HG03565 (cell line): ENCODE results near the gene SLX4.

Experiments
- ATAC-seq: cut with Tn5 transposase; IDR thresholded peaks from one replicate; pipeline ENCODE4 v1.9.1; 2021; ENCODE audit warnings: mild to moderate bottlenecking, moderate library complexity; ENCODE audit not compliant: unreplicated experiment

Gene SLX4

DNA sequence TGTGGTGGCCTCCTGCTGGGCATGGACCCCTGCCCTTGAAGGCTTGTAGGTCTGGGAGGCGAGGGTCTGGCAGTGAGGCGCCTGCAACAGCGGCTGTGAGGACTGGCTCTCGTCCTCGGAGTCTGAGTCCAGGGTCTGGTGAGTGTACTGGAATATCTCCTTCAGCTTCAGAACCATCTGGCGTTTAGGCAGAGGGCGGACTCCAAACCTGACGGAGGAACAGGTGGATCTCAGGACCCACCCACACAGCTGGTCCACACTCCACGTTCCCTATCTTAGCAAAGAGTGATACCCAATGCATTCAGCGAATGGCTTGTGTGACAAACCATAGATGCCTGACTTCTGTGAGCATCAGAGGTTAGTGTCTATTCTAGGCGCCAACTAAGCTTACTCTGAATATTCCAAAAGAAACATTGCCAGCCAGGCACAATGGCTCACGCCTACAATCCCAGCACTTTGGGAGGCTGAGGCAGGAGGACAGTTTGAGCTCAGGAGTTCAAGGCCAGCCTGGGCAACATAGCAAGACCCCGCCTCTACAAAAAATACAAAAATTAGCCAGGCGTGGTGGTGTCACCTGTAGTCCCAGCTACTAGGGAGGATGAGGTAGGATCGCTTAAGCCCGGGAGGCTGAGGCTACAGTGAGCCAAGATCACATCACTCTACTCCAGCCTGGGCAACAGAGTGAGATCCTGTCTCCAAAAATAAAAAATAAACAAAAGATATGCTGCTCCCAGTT, 27.9 kb downstream of the SLX4 start:
- no peak for ATAC-seq

DNA sequence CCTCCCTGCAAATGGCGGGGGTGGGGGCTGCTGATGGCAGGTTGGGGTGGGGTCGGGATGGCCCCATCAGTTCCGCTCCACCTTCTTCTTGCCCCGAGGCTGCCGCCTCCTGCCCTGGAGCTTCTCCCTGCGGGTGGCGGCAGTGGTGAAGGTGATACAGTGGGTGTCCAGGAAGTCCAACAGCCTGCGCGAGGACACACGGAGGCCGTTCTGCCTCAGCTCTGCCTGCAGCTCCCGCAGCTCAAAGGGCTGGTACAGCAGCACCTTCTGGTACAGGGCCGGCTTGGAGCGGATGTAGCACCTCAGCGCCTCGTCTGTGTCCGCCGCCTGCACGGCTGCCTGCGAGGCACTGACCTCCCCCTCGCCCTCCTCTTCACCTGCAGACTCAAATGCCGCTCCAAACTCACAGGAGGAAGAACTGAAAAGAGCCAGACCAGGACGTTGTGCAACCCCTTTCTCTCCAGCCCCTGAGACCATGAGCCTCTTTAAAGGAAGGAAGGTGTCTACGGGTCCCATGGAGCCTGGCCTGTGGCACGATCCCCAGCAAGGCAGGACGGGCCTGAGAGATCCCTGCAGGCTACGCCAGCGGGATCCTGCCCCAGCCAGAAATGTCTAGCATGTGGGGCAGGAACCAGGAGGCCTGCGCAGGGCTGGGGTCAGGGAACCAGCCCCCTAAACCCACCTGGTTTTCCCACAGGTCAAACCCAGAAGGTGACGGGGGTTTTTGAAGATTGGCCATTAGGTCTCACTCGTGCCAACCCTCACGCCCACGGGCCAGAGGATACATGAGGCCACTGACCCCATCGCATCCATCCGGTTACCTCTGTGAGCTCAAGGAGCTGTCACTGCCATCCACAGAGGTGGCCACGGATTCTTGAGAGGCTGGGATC, 28.9 kb downstream of the SLX4 start:
- ATAC-seq: no peak

DNA sequence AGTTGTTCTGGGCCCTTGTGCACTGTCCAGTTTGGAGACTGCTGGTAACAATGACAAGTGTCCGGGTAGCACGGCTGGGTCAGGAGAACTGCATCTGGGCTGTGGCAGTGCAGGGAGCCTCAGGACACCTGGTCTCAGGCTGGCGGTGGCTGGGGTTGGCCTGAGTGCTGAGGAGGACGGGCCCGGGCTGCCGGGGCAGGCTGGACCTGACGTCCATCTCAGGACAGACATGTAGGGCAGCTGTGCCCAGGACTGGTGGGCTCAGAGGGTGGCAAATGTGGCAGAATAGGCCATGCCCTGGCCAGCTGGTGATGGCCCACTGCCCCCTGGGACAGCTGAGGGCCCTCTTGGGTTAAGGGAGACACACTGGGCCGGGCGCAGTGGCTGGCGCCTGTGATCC, 30.0 kb downstream of the SLX4 start:
- no peak for ATAC-seq

DNA sequence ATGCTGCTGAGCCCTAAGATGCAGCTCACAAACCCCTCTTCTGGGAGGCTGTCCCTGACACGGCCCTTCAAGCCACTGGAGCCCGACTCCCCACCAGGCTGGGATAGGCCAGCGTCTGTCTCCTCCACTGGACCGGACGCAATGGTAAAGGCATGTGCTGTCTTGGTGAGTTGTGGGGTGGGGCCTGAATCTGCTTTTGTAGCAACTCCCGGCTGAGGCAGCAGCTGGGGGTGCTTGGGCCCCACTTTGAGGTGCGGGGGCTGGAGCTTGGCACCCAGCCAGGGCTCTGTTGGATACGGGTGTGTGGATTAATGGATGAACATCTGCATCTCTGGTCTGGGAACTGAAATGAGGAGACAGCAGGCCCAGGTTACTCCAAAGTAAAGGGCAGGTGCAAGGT, 30.7 kb downstream of the SLX4 start:
- no peak for ATAC-seq

DNA sequence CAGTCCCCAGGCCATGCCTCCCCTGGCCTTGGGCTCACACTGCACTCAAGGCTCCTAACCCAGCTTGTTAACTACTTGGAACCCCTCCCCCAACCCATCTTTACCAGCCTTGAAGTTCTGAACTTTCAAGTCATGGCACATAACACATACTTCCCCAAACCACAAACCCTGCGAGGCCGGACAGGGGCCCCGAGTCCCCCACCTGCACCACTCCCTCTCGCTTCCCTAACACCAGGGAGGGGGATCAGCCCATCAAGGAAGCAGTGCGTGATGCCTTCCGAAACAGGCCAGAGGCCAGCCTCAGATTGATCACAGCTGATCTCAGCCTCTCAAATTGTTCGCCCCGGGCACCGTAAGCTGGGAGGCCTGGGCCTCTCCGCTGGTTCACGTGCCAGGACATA, 31.2 kb downstream of the SLX4 start:
- no peak for ATAC-seq

DNA sequence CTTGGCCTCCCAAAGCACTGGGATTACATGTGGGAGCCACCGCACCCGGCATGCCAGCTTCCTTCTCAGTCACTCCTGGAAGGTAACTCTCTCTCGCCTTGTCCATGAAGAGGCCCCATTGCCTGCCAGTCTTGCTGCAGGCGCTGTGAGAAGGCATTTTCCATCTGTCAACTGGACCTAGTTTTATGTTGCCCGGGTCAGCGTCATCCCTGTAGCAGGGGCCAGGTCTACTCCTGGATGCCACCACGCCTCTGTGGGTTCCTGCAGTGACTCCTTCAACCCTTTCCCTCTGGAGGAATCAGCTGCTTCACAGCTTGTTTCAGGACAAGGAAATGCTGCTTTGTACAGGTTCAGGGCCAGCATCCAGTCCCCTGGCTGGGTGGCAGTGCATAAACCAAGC, 31.6 kb downstream of the SLX4 start:
- no peak for ATAC-seq

DNA sequence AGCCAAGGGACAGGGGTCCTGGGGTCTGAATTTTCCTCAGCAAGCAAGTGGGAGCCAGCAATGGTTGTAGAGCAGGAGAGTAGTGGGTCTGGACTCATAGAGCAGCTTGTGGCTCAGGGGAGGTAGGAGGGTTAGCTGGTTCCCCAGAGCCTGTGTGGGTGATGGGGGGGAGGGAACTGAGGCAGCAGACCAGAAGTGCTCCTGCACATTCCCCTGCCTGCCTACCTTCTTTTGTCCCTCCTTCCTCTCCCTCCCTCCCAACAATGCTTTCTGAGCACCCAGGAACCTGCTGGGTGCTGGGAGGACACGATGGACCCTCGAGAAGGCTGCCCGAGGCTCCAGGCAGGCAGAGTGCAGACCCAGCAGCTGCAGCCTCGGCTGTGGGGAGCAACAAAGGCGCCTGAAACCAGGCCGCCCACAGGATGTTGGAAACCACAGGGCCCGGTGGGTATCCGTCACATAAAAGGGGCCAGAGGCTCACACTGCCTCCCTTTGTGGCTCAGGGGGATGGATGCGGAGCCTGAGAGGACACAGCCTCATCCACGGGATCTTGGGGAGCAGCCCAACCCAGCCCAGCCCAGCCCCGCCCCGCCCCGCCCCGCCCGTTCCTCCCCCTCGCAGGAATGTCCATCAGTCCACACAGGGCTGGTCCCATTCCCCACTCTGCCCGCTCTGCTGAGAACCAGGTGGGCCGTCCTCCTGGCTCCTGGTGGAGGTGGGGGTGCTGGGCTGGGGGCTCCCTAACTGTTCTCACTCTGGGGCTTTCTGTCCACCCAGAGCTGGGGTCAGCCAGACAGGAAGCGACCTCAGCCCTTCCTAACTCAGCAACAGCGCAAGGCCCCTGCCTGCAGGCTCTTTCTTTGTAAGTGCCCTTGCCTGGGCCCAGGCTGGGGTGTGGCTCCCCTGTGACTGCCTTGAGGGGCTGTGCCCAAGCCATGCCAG, 32.5 kb downstream of the SLX4 start:
- ATAC-seq: peak; percentile 49

DNA sequence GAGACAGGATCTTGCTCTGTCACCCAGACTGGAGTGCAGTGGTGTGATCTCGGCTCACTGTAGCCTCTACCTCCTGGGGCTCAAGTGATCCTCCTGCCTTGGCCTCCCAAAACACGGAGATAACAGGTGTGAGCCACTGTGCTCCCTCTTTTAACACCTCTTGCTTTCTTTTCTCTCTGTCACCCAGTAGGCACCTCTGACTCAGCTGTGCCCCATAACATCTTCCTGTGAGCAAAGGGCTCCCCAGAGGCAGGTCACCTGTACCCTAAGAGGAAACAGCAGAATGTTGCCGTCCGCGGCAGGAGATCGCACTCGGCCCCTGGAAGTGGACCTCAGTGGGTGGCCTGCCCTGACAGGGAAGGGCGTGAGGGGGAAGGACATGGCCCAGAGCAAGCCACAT, 33.3 kb downstream of the SLX4 start:
- ATAC-seq: no peak

DNA sequence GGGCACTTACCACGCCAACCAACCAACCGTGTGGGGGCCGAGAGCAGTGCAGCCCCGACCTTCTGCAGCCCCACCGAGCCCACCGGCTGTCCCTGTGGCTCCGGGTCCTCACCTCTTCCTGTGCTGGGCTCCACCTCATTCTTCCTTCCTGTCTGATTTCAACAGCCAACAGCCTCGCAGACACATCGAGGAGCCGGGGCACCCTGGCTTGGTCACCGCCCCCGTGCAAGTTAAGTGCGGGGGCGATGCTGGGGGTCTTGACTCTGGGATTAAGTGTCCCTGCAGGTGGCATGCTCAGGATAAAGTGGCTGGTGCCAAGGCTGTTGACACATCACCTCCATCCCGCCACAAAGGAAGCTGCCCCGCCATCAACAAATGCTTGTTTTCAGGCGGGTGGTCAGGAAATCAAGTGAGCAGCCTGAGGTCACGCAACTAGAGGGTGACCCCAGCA, 34.1 kb downstream of the SLX4 start, which contains the start of gene NLRC3:
Gene NLRC3 (minus strand): TSS at position 102 of the 451 bp plus-strand sequence. CDS start 12,367 bp downstream, outside the sequence.
- no peak for ATAC-seq

DNA sequence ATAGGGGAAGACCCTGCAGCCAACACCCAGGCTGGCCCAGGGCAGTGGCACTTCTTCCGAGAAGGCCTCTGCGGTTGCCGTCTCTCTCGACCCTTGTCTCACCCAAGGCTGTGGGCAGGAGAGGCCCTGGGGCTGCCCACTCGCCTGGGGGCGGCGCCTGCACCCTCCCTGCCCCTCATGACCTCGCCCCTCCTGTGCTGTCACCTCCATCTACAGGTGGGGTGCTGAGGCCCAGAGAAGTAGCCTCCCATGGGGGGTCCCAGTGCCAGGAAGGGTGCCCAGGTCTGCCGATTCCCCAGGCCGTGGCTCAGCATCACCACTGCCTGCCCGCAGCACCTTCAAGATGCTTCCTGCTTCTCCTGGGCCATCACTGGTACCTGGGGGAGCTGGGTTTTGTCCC, 35.2 kb downstream of the SLX4 start:
- ATAC-seq: no peak

DNA sequence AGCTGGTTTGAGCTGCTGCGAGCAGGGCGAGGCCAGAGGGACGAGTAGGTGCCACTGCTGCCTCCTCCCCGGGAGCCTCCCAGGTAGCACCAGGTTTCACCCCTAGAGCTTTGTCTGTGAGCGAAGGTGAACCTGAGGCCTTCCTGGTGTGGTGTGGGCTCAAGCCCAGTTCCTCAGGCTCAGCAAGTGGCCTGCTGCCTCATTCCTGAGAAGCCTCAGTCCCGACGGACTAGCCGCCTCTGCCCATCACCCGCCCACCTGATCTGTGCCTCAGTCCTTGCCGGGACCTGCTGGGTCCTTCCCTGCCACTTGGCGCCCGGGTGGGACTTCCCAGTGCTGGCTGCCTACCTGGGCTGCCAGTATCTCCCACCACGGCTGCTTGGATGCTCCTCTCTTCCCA, 35.9 kb downstream of the SLX4 start:
- ATAC-seq: no peak

DNA sequence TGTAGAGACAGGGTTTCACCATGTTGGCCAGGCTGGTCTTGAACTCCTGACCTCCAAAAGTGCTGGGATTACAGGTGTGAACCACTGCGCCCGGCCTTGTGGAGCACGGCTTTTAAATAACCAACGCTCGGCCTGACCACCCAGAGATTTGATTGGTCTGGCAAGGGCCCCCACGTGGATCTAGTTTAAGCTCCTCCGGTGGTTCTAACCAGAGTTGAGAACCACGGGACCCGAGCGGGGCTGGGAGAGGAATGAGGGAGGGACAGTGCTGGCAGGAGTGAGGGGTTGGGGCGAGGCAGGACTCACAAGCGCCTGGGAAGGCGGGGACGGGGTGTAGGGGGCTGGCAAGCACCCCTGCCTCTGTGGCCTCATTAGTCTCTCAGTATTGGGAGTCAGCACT, 37.2 kb downstream of the SLX4 start:
- ATAC-seq: no peak

DNA sequence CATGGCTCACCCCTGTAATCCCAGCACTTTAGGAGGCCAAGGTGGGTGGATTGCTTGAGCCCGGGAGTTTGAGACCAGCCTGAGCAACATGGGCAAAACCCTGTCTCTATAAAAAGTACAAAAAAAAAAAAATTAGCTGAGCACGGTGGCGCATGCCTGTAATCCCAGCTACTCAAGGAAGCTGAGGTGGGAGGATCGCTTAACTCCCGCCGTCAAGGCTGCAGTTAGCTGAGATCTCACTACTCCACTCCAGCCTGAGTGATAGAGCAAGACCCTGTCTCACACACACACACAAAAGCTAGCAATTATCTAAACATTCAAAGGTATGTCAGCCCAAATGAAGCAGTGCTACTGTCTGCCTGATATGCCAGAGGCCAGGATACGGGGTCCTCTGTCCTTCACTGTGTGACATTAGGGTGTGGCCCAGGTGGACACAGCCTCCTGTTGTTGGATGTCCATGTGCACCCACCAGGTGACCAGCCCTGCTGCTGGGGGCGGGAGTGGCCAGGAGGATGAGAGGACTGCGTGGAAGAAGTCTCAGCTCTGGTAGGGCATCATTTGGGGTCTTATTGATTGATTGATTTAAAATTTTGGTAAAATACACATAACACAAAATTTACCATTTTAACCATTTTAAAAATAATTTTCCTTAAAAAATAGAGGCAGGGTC, 38.1 kb downstream of the SLX4 start:
- no peak for ATAC-seq

DNA sequence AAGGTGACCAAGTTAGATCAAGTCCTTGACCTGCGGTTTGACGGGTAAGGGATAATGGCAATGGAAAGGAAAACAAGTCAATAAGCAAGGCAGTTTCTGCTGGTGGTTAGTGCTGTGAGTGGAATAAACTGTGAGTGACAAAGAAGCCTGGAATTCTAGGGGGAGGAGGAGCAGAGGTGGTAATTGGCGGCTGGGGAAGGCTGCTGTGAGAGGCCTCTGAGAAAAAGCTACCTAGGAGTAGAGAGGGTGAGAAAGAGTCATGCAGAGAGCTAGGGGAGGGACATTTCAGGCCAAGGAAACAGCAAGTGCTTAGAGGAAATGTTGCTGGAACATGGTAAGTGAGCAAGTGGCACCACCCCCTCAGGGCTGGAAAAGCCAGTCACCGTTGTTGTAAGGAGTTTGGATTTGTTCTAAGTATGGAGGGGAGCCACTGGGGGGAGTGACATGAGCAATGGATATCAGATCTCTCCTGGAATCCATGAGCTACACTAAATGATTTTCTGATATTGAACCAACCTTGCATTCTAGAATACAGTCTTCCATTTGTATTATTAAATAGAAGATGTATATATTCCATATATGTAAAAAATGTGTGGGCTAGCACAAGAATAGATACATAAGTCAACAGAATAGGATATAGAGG, 40.9 kb downstream of the SLX4 start:
- ATAC-seq: no peak

DNA sequence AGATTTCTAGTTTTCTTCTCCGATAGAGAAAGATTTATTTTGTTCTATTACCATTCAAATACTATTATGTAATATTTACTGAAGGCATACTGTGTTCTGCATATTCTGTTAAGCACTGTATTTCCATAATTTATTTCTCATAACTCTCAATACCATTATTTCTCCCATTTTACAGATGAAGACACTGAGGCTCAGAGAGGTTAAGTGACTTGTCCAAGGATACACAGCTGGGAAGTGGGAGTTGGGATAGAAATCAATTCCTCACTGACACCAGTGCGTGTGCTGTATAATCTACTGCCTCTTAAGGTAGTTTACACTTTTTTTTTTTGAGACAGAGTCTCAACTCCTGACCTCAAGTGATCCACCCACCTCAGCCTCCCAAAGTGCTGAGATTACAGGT, 41.6 kb downstream of the SLX4 start:
- no peak for ATAC-seq

DNA sequence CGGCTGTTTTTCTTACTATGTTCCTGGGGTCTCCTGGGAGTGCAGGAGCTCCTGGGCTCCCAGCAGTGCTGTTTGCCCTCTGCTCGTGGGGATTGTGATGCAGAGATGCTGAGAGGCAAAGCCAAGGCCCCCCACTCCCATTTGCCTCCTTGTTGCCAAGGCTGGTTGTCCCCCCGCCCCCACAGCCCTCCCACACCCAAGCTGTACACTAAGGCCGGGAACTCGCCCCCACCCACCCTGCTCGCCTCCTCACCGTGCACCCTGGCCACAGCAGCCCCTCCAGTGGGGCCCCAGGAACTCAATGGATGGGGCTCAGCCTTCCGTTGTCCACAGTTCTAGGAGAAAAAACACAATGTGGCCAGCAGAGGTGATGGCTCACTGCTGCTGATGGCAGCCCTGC, 44.4 kb downstream of the SLX4 start:
- no peak for ATAC-seq

DNA sequence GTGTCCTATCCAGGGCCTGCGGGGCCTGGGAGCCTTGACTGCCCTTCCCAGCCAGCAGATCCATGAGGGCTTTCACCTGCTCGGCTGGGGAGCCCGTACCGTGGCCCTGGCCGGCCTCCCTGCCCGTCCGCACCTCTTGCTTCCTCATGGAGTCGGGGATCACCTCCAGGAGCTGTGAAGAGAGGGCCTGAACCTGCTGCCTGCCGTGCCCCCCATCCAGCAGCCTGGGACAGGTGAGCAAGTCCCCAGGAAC, 46.6 kb downstream of the SLX4 start:
- ATAC-seq: no peak

DNA sequence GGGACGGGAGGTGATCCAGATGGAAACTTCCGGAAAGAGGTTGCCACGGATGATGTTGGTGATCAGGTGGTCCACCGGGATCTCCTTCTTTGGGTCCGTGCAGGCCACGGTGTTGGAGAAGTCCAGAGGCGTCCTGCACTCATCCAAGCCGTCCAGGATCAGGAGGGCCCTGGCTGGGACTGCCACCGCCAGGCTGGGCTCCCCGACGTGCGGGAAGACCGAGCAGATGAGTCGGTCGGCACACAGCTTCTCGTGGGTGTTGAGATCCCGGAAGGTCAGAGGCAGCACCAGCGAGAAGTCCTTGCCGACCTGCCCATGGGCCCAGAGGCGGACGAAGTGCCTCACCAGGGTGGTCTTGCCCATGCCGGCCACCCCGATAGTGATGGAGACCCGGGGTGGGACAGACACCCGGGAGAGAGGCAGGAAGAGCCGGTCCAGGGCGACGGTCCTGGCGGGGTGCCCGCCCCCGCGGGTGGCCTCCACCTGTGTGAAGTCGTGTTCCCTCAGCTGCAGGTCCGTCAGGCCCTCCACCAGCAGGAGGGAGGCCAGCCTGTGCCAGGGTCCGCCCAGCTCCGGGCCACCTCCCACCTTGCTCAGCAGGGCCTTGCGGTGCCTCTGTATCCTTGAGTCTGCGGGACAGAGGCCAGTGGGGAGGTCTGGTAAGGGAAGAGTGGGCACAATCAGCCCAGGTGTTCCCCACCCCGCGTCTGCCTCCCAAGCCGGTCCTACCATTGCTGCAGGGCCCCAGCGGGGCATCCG, 47.1 kb downstream of the SLX4 start:
- no peak for ATAC-seq

DNA sequence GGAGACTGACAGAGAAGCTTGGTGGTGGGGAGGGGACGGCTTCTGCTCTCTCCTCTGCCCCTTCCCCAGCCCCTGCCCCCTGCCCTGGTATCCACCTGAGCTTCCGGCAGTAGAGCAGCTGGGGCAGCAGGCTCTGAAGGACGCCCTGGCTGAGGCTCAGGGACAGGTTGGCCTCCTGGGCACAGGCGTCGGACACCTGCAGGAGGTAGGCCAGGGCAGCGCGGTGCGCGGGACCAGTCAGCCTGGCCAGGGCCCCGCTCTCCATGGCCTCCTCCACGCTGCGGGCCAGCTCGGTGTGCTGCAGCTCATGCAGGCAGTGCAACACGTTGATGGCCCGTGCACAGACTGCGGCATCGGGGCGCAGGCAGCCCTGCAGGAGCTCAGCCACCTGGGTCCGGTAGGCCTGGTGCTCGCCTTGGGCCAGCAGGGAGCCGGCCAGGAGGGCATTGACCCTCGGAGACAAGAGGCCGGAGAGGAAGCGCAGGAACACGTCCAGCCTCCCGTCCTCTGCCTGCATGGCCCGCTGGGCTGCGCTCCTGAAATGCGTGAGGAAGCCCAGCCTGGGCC, 48.4 kb downstream of the SLX4 start:
- no peak for ATAC-seq
